NT2/D1 (cell line): ENCODE data around the gene TMPRSS13.
A peak's percentile ranks its signal among the peaks of the same experiment; 100 is the strongest.

ENCODE experiments used
- DNase-seq: peaks from one replicate; pipeline ENCODE4 v3.0.0-alpha.2; 2011; ENCODE audit warnings: low read depth, low spot score
- H3K27me3 ChIP-seq: 2 replicates; pipeline ENCODE4 v1.6.0; 2011; ENCODE audit warnings: mild to moderate bottlenecking; ENCODE audit not compliant: insufficient read length, insufficient read depth
- H3K36me3 ChIP-seq: 2 replicates; pipeline ENCODE4 v1.6.1; 2011; ENCODE audit warnings: mild to moderate bottlenecking, low read length, mixed read lengths; ENCODE audit not compliant: insufficient read depth, insufficient read length
- H3K4me1 ChIP-seq: 2 replicates; pipeline ENCODE4 v1.5.1; 2011; ENCODE audit not compliant: insufficient read depth, insufficient read length
- H3K4me3 ChIP-seq: 2 replicates; pipeline ENCODE4 v1.5.1; 2011; ENCODE audit warnings: low read depth; ENCODE audit not compliant: insufficient read length
- H3K9ac ChIP-seq: 2 replicates; pipeline ENCODE4 v1.6.0; 2011; ENCODE audit warnings: low read depth; ENCODE audit not compliant: insufficient read length
- H3K9me3 ChIP-seq: 2 replicates; pipeline ENCODE4 v1.5.1; 2011; ENCODE audit warnings: mild to moderate bottlenecking, low read length; ENCODE audit not compliant: insufficient read depth
- SUZ12 ChIP-seq: IDR thresholded peaks from 2 replicates; pipeline ENCODE4 v1.6.1; 2011; ENCODE audit not compliant: insufficient read length, insufficient read depth; ENCODE audit errors: extremely low read depth
- YY1 ChIP-seq: IDR thresholded peaks from 2 replicates; pipeline ENCODE4 v1.6.1; 2011; ENCODE audit not compliant: insufficient read length, insufficient read depth
- ZNF274 ChIP-seq: IDR thresholded peaks from 2 replicates; pipeline ENCODE4 v1.6.1; 2011; ENCODE audit warnings: mild to moderate bottlenecking, low read depth, low read length

TMPRSS13 gene

DNA sequence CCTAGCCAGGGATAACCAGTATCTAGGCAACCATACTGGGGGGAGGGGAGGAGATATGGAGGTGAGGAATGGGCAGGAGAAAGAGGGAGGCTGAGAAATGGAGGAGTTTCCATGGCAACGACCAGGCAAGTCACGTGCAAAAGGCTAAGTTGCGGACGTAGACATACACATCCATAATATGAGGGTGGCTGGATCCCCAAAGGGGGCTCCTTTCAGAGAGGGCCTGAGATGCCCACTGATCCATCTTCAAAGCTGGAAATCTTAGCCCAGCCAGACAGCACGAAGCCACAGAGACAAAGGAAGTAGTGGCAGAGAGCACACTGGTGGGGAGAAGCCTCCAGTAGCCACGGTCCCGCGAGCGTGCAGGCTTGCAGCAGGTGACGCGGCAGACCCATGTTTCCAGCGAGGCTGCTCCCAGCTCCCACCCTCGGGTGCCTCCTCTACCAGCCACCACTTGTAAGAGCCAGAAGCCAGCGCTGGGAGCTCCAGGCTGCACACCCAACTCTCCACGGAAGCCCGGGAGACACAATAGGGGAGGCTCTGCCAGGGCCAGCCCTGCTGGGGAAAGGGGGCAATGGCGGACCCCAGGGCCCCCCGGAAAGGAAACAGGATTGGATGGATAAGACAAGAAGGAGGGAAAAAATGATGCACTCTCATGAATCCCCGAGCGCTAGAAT is 53.7 kb downstream of the TMPRSS13 start:
- H3K4me3 ChIP-seq = peak overlapping the region; percentile 67
- peak overlapping the region; percentile 85 for H3K9ac ChIP-seq
- TF ChIP-seq SUZ12 (no peak), YY1 (no peak), ZNF274 (no peak)
- DNase-seq = no peak
- H3K9me3 ChIP-seq = no peaks in the 10 kb centered on the region
- H3K4me1 ChIP-seq = peaks cover 5% of the 10 kb centered on the region
- no peaks in the 10 kb centered on the region for H3K36me3 ChIP-seq
- H3K27me3 ChIP-seq = peaks cover 75% of the 10 kb centered on the region

DNA sequence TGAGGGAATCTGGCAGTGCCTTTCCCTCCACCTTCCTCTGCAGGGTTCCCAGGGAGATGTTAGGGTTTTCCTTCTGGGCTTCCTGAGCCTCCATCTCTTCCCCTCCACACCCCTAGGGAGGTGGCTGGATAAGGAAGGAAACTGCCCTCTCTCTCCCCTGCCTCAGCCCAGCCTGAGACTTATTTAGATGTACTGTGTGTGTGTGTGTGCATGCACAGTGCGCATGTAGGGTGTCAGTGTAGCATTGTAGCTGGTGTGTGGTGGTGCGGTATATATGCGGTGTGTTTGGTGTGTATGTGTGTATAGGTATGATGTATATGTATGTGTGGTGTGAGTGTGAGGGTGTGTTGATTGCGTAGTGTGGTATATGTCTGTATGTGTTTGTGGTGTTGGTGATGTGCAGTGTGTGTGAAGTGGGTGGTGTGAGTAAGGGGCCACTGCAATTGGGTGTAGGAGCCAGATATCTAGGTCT is 54.3 kb downstream of the TMPRSS13 start:
- no peak overlapping the region for H3K9ac ChIP-seq
- no peaks in the 10 kb centered on the region for H3K36me3 ChIP-seq
- no peak overlapping the region for H3K4me3 ChIP-seq
- peaks cover 11% of the 10 kb centered on the region for H3K4me1 ChIP-seq
- peaks cover 80% of the 10 kb centered on the region for H3K27me3 ChIP-seq
- no peaks in the 10 kb centered on the region for H3K9me3 ChIP-seq
- no peak for TF ChIP-seq ZNF274
- TF ChIP-seq SUZ12 = no peak
- no peak for TF ChIP-seq YY1
- DNase-seq = no peak

DNA sequence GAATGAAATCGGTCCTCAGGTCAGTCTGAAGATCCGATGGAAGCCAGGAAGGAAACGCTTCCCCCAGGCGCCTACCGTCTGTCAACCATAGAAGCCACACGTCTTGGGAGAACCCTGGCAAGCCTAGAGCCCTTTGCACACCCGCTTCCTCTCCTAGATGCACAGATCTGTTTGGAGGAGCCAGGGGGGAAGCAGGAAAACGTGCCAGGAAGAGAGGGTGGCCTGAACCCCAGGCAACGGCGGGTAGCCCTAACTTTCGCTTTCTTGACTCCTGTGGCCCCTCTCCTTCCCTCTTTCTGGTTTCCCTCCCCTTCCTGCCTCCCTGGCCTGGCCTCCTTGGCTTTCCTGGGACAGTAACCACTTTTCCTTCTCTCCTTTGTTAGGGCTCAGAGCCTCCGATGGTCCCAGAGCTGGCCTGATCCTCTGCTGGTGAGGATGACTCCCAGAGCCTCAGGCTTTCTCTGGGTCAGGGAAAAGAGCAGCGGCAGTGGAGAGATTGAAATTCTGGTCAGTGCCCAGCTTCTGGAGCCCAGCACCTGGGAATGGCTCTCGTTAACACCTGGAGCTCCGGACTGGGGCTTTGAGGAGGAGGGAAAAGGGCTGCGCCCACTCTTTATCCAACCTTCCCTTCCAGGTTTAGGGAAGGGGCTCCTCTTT is 54.8 kb downstream of the TMPRSS13 start:
- H3K9me3 ChIP-seq = no peaks in the 10 kb centered on the region
- no peak for TF ChIP-seq ZNF274
- TF ChIP-seq YY1 = no peak
- no peak for TF ChIP-seq SUZ12
- peaks cover 15% of the 10 kb centered on the region for H3K4me1 ChIP-seq
- no peak for DNase-seq
- H3K9ac ChIP-seq = no peak overlapping the region
- H3K27me3 ChIP-seq = peaks cover 80% of the 10 kb centered on the region
- H3K4me3 ChIP-seq = no peak overlapping the region
- H3K36me3 ChIP-seq = no peaks in the 10 kb centered on the region

DNA sequence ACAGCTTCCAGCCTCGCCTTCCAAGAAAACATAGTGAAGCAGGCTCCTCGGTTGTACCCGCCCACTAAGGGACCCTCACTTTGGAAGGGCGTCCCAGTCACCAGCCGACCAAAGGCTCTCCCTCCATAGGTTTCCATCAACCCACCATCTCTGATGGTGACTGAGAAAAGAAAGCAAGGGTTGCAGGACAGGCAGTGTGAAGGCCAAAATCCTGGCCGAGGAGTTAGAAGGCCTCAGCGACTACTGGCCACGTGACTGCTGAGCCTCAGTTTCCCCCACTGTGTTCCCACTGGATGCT is 55.4 kb downstream of the TMPRSS13 start:
- DNase-seq = no peak
- H3K4me3 ChIP-seq = no peak overlapping the region
- no peak overlapping the region for H3K9ac ChIP-seq
- H3K36me3 ChIP-seq = no peaks in the 10 kb centered on the region
- H3K27me3 ChIP-seq = peaks cover 74% of the 10 kb centered on the region
- no peaks in the 10 kb centered on the region for H3K9me3 ChIP-seq
- TF ChIP-seq ZNF274 = no peak
- TF ChIP-seq YY1 = no peak
- no peak for TF ChIP-seq SUZ12
- peaks cover 18% of the 10 kb centered on the region for H3K4me1 ChIP-seq

DNA sequence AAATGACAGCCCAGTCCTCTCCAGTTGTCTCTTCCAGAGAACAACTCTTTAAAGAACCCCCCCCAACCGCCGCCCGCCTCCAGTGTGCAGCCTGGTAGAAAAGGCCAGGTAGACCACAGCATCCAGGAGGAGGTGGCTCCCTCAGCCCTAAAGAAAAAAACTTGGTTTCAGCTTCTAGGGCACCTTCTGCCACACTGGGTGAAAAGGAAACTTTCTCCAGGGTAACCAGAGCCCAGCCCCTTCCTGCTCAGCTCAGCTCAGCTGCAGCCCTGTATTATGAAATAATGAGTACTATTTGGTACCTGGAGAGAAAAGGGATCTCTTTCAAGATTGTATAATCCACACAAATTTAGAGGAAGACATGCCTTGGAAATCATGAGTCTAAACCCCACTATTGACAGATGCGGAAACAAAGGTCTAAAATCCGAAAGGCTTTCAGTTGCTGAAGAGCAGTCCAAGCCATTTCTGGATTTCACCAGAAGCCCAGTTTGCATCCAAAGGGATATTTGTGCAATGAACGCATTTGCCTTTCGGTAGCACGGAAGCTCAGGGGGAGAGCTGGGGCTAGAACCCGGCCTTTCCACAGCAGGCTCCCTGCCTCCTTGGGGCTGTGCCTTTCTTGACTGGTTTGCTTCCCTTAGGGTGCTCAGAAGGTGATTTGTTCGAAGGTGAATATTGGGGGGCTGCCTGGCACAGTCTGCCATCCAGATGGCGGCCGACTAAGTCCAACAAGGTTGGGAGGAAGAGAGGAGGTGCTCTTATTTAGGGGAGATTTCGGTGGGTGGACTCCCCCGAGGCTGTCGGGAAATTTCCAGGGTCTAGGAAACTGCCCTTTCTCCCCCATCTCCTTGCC is 56.0 kb downstream of the TMPRSS13 start:
- Histone ChIP-seq H3K4me3 (no peak overlapping the region), H3K9ac (no peak overlapping the region), H3K36me3 (no peaks in the 10 kb centered on the region), H3K4me1 (peaks cover 17% of the 10 kb centered on the region), H3K9me3 (no peaks in the 10 kb centered on the region), H3K27me3 (peaks cover 76% of the 10 kb centered on the region)
- TF ChIP-seq ZNF274 (no peak), YY1 (no peak), SUZ12 (no peak)
- DNase-seq = no peak

DNA sequence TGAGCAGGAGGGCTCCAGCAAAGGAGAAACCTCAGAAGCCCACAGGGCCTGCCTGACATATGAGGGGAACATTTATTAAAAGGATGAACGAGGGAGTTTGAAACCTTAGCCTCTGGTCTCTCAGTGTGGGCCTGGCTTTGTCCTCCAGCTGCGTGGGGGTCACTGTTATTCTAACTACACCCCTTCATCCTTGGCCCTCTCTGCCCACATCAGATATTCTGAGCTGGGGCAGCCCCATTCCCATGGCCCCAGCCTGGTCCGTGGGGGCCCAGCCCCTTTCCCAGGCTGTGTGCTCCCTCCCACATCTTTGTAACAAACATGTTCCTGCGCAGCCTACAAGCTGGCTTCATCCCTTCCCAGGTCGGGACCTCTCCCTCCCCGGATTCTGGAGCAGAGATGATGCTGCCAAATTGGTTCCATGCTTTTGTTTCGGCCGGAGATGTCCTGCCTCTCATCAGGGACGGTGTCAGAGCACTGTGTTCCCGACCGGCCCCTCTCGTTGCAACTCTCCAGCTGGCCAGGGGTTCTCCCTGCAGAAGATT is 56.7 kb downstream of the TMPRSS13 start:
- Histone ChIP-seq H3K36me3 (no peaks in the 10 kb centered on the region), H3K27me3 (peaks cover 83% of the 10 kb centered on the region), H3K9ac (no peak overlapping the region), H3K4me1 (peaks cover 21% of the 10 kb centered on the region), H3K9me3 (no peaks in the 10 kb centered on the region), H3K4me3 (no peak overlapping the region)
- TF ChIP-seq SUZ12 (no peak), YY1 (no peak), ZNF274 (no peak)
- no peak for DNase-seq

DNA sequence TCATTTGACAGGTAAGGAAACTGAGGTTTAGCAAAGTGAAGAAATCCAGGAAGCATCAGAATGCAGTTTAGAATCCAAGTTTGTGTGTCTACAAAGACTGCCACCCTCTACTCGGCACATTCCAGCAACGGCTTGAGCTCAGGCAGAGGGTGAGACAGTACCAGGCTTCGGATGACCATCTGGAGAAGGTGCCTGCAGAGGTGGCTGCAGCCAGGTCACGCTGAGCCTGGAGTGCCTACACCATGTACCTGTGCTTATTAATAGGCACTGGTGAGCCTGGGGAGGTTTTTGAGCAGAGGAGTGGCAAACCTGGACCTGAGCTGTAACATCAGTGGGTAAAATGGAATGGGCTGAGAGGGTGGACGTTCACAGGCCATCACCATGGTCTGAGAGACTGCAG is 57.4 kb downstream of the TMPRSS13 start:
- Histone ChIP-seq H3K4me3 (no peak overlapping the region), H3K36me3 (no peaks in the 10 kb centered on the region), H3K4me1 (peaks cover 23% of the 10 kb centered on the region), H3K9me3 (no peaks in the 10 kb centered on the region), H3K9ac (no peak overlapping the region), H3K27me3 (peaks cover 88% of the 10 kb centered on the region)
- TF ChIP-seq SUZ12 = no peak
- TF ChIP-seq YY1 = no peak
- no peak for TF ChIP-seq ZNF274
- no peak for DNase-seq
